ENCODE results near the gene PLEKHO2. TPM values are rescaled to one million over a fixed set of nuclear protein-coding genes. Genes with fewer than 3 reads are reported as not detected.

Gene PLEKHO2
- total RNA-seq, 2 donors from 2014 or later, result 8.6 to 31.8 TPM

DNA sequence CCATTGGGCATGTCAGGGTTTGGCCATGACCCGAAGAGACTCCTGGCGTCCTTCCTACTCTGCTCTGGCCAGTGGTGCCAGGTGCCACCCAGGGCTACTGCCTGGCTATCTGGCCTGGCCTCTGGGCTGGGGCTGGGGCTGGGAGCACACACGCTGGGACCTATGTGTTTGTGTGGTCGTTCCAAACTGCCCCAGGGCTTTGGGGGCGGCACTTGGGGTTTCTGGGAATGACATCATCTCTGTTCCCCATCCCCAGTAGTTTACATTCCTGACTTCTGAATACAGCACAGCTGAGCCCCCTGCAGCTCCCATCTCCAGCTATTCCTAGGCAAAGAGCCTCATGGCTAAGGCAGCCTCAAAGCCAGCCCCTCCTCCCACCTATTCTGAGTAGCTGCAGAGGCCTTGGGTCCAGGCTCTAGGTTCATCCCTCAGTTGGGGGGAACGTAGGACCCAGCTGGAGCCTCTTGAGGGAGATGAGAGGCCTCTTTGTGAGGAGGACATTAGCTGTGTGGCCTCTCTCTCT is 24.3 kb downstream of the PLEKHO2 start:
- H3K4me3 ChIP-seq, result no peak overlapping the region
- WGBS, result 67% methylated on average over 6 of the region's 6 CpGs
- intact Hi-C loops (cut with DNase I), result no loop called here
- no peaks in the 10 kb centered on the region for H3K4me1 ChIP-seq (replicated peaks)
- H3K27me3 ChIP-seq (replicated peaks; ENCODE audit: insufficient read depth), result no peaks in the 10 kb centered on the region
- peaks cover 0 to 9% of the 10 kb centered on the region in 2 donors for H3K36me3 ChIP-seq
- TF ChIP-seq POLR2A (IDR thresholded peaks at IDR 0.05), result no peak
- TF ChIP-seq POLR2AphosphoS5 (IDR thresholded peaks at IDR 0.05), result no peak
- TF ChIP-seq, protein P1, sequence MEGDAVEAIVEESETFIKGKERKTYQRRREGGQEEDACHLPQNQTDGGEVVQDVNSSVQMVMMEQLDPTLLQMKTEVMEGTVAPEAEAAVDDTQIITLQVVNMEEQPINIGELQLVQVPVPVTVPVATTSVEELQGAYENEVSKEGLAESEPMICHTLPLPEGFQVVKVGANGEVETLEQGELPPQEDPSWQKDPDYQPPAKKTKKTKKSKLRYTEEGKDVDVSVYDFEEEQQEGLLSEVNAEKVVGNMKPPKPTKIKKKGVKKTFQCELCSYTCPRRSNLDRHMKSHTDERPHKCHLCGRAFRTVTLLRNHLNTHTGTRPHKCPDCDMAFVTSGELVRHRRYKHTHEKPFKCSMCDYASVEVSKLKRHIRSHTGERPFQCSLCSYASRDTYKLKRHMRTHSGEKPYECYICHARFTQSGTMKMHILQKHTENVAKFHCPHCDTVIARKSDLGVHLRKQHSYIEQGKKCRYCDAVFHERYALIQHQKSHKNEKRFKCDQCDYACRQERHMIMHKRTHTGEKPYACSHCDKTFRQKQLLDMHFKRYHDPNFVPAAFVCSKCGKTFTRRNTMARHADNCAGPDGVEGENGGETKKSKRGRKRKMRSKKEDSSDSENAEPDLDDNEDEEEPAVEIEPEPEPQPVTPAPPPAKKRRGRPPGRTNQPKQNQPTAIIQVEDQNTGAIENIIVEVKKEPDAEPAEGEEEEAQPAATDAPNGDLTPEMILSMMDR (IDR thresholded peaks at IDR 0.05), result no peak
- no peak for DNase-seq (ENCODE audit: low spot score)
- no peaks in the 10 kb centered on the region for H3K9me3 ChIP-seq
- no peak overlapping the region for H3K27ac ChIP-seq

DNA sequence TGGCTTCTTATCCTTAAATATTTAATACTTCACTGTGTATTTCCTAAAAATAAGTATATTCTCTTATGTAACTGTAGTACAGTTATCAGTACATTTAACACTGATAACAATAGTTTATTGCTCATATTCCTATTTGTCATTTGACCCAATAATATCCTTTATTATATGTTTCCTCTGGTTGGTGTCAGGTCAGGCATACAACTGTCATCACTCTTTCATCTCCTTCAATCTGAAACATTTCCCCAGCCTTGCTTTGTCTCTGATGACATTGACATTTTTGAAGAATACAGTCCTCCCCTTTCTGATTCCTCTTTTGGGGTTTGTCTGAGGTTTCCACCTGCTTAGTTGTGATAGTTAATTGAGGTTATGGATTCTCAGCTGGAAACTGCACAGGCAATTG is 27.8 kb downstream of the PLEKHO2 start:
- intact Hi-C loops (cut with DNase I), result no loop called here
- H3K36me3 ChIP-seq, result no peaks in the 10 kb centered on the region
- no peaks in the 10 kb centered on the region for H3K4me1 ChIP-seq (replicated peaks)
- H3K4me3 ChIP-seq, result no peak overlapping the region
- no peak for DNase-seq (ENCODE audit: low spot score)
- no peak overlapping the region for H3K27ac ChIP-seq
- no peaks in the 10 kb centered on the region for H3K9me3 ChIP-seq
- TF ChIP-seq POLR2AphosphoS5 (IDR thresholded peaks at IDR 0.05), result no peak
- no peak for TF ChIP-seq POLR2A (IDR thresholded peaks at IDR 0.05)
- TF ChIP-seq, protein P1 (IDR thresholded peaks at IDR 0.05), result no peak
- no peaks in the 10 kb centered on the region for H3K27me3 ChIP-seq (replicated peaks; ENCODE audit: insufficient read depth)

DNA sequence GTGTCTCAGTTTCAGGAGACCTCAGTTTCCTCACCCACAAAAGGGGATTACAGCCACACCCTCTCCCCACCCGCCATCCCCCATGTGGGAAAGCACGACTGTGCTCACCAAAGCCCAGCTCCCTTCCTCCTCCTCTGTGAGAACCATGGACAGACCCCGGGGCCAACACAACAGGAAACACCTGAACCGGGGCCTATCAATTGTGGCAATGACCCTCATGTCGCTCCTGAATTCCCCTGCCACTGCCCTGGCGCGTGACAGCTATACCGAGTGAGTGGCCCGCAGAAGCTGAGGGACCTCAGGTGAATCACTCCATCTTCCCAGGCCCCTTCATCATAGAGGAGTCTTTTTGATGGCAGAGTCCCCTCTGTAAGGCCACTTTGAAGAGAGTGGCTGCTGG is 28.6 kb downstream of the PLEKHO2 start:
- no peak overlapping the region for H3K4me3 ChIP-seq
- intact Hi-C loops (cut with DNase I), result no loop called here
- no peak for DNase-seq (ENCODE audit: low spot score)
- WGBS, result 87% methylated on average over 9 of the region's 9 CpGs
- H3K27me3 ChIP-seq (replicated peaks; ENCODE audit: insufficient read depth), result no peaks in the 10 kb centered on the region
- TF ChIP-seq POLR2AphosphoS5 (IDR thresholded peaks at IDR 0.05) (no peak), POLR2A (IDR thresholded peaks at IDR 0.05) (no peak)
- TF ChIP-seq, protein P1 (IDR thresholded peaks at IDR 0.05), result no peak
- no peaks in the 10 kb centered on the region for H3K36me3 ChIP-seq
- no peak overlapping the region for H3K27ac ChIP-seq
- no peaks in the 10 kb centered on the region for H3K9me3 ChIP-seq
- H3K4me1 ChIP-seq (replicated peaks), result no peaks in the 10 kb centered on the region

DNA sequence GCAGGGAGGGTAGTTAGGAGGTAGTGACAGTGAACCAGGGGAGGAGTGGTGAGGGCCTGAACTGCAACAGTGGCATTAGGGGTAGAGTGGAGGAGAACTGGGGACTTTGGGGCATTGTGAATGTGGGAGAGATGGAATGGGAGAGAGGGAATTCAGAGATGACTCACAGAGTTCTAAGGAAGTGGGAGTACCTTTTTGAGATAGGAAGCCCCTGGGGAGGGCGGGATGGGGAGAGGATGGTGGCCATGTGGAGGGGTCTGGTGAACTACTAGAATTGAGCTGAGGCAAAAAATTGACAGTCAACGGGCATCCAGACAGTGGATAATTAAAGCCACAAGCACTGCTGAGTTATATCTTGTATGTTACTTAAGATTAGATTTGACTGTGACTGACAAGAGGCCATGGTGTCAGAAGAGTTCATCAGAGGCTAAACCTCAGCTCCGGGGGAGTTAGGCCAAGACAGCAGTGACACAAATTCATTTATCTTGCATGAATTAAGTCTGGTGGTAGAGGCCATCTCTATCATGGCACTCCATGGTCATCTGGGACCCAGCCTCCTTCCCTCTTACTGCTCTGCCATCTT is 34.0 kb downstream of the PLEKHO2 start:
- H3K27me3 ChIP-seq (replicated peaks; ENCODE audit: insufficient read depth), result no peaks in the 10 kb centered on the region
- 86% methylated on average over 3 of the region's 3 CpGs for WGBS
- no peak for DNase-seq (ENCODE audit: low spot score)
- TF ChIP-seq POLR2AphosphoS5 (IDR thresholded peaks at IDR 0.05), result no peak
- TF ChIP-seq POLR2A (IDR thresholded peaks at IDR 0.05), result no peak
- TF ChIP-seq, protein P1 (IDR thresholded peaks at IDR 0.05), result no peak
- H3K4me1 ChIP-seq (replicated peaks), result no peaks in the 10 kb centered on the region
- H3K4me3 ChIP-seq, result no peak overlapping the region
- intact Hi-C loops (cut with DNase I), result no loop called here
- H3K36me3 ChIP-seq, result no peaks in the 10 kb centered on the region
- H3K27ac ChIP-seq, result no peak overlapping the region
- H3K9me3 ChIP-seq, result no peaks in the 10 kb centered on the region

DNA sequence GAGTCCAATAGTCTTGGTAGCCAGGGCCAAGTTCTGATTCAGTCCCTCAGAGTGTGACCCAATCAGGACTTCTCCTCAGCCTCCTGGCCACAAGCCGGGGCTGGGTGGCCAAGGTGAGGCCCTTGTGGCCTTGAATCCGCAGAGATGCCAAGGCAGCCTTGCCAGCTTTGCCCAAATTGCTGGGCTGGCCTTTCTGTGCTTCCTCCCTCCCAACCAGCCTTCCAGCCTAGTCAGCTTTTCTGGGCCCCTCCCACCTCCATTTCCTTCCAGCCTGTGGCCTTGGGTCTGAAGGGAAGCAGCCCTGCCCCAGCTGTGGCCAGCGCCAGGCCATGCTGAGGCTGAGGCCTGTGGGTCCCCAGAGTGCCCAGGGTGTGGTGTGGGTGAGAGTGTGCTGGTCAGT is 35.7 kb downstream of the PLEKHO2 start:
- peak overlapping the region in 1 of 2 donors; percentile 22 for H3K27ac ChIP-seq
- TF ChIP-seq, protein P1 (IDR thresholded peaks at IDR 0.05), result no peak
- TF ChIP-seq POLR2A (IDR thresholded peaks at IDR 0.05) (no peak), POLR2AphosphoS5 (IDR thresholded peaks at IDR 0.05) (no peak)
- no peak for DNase-seq (ENCODE audit: low spot score)
- no peaks in the 10 kb centered on the region for H3K4me1 ChIP-seq (replicated peaks)
- intact Hi-C loops (cut with DNase I), result no loop called here
- no peaks in the 10 kb centered on the region for H3K36me3 ChIP-seq
- 72% methylated on average over 3 of the region's 3 CpGs for WGBS
- H3K27me3 ChIP-seq (replicated peaks; ENCODE audit: insufficient read depth), result no peaks in the 10 kb centered on the region
- H3K9me3 ChIP-seq, result no peaks in the 10 kb centered on the region
- no peak overlapping the region for H3K4me3 ChIP-seq
